GM23338 (cell line): Measurements from ENCODE around the gene SYT13. TPM values are rescaled to one million over a fixed set of nuclear protein-coding genes. Genes with fewer than 3 reads are reported as not detected.

ENCODE experiments used
- ATAC-seq: fragments of 200-7000 bp; cut with Tn5 transposase; 3 replicates; pipeline ENCODE4 v1.9.1; 2020
- DNase-seq: peaks from one replicate; pipeline ENCODE4 v3.0.0-alpha.2; 2015; ENCODE audit warnings: low spot score
- H2AFZ ChIP-seq: fragments of 200-600 bp; sonication (generic); 2 replicates; pipeline ENCODE4 v1.8.0; 2016; ENCODE audit warnings: antibody characterized with exemption, mild to moderate bottlenecking, moderate library complexity
- H3F3A ChIP-seq: fragments of 200-600 bp; sonication (generic); replicated peaks from 2 replicates; pipeline ENCODE4 v1.8.0; 2017; ENCODE audit warnings: antibody characterized with exemption, mixed run types, low read depth
- H3K27ac ChIP-seq: fragments of 200-600 bp; sonication (generic); 2 replicates; pipeline ENCODE4 v1.6.1; 2016; ENCODE audit warnings: low read depth
- H3K27me3 ChIP-seq: fragments of 200-600 bp; sonication (generic); 2 replicates; pipeline ENCODE4 v1.8.0; 2016; ENCODE audit warnings: mild to moderate bottlenecking, mixed run types, moderate library complexity; ENCODE audit not compliant: insufficient read depth
- H3K36me3 ChIP-seq: fragments of 200-600 bp; sonication (generic); 2 replicates; pipeline ENCODE4 v1.8.0; 2016; ENCODE audit warnings: mild to moderate bottlenecking; ENCODE audit not compliant: insufficient read depth
- H3K4me1 ChIP-seq: fragments of 200-600 bp; sonication (generic); 2 replicates; pipeline ENCODE4 v1.8.0; 2016; ENCODE audit warnings: mild to moderate bottlenecking, moderate library complexity; ENCODE audit not compliant: insufficient read depth
- H3K4me2 ChIP-seq: fragments of 200-600 bp; sonication (generic); 2 replicates; pipeline ENCODE4 v1.7.1; 2017; ENCODE audit warnings: mixed run types
- H3K4me3 ChIP-seq: fragments of 200-600 bp; sonication (generic); 2 replicates; pipeline ENCODE4 v1.6.1; 2016; ENCODE audit warnings: mixed run types
- H3K79me2 ChIP-seq: fragments of 200-600 bp; sonication (generic); replicated peaks from 2 replicates; pipeline ENCODE4 v1.8.0; 2017; ENCODE audit warnings: mild to moderate bottlenecking; ENCODE audit not compliant: insufficient read depth
- H3K9me2 ChIP-seq: fragments of 200-600 bp; sonication (generic); 2 replicates; pipeline ENCODE4 v1.8.0; 2017; ENCODE audit not compliant: insufficient read depth
- H4K20me1 ChIP-seq: fragments of 200-600 bp; sonication (generic); replicated peaks from 2 replicates; pipeline ENCODE4 v1.8.0; 2017; ENCODE audit warnings: mild to moderate bottlenecking; ENCODE audit not compliant: insufficient read depth
- H3K27ac Mint-ChIP-seq: 2 replicates; pipeline ENCODE4 v1.8.0; 2020; ENCODE audit warnings: inconsistent platforms, mild to moderate bottlenecking, moderate library complexity, mixed read lengths
- H3K27me3 Mint-ChIP-seq: 3 replicates; pipeline ENCODE4 v1.8.0; 2022; ENCODE audit warnings: low read depth, mild to moderate bottlenecking, moderate library complexity, mixed read lengths, inconsistent platforms; ENCODE audit not compliant: insufficient read depth, poor library complexity
- H3K36me3 Mint-ChIP-seq: 3 replicates; pipeline ENCODE4 v1.8.0; 2021; ENCODE audit warnings: low read depth, mild to moderate bottlenecking, inconsistent platforms, moderate library complexity, mixed read lengths
- H3K4me1 Mint-ChIP-seq: 3 replicates; pipeline ENCODE4 v1.8.0; 2020; ENCODE audit warnings: mild to moderate bottlenecking, inconsistent platforms, mixed read lengths
- H3K4me3 Mint-ChIP-seq: 3 replicates; pipeline ENCODE4 v1.8.0; 2021; ENCODE audit warnings: moderate library complexity, mild to moderate bottlenecking, inconsistent platforms, mixed read lengths
- H3K9me3 Mint-ChIP-seq: 3 replicates; pipeline ENCODE4 v1.8.0; 2020; ENCODE audit warnings: moderate library complexity, mild to moderate bottlenecking, inconsistent platforms, mixed read lengths
- CTCF ChIP-seq, 2 experiments: fragments of 200-600 bp in 1 of 2; sonication (generic) in 1 of 2; conservative IDR thresholded peaks; 2 replicates each; pipeline versions ENCODE4 v1.5.1 to v1.6.1; 2016 to 2017; ENCODE audit warnings: antibody characterized with exemption in 2 of 2, low read depth in 2 of 2, mild to moderate bottlenecking in 2 of 2, moderate library complexity in 1 of 2
- ETS1 ChIP-seq: IDR thresholded peaks from 2 replicates; pipeline ENCODE4 v1.6.1; 2016; ENCODE audit warnings: antibody characterized with exemption
- NANOG ChIP-seq: IDR thresholded peaks from 2 replicates; pipeline ENCODE4 v1.6.1; 2016; ENCODE audit warnings: antibody characterized with exemption, borderline replicate concordance
- POLR2AphosphoS5 ChIP-seq: IDR thresholded peaks from 2 replicates; pipeline ENCODE4 v1.6.1; 2016; ENCODE audit warnings: antibody characterized with exemption, low read depth
- REST ChIP-seq: IDR thresholded peaks from one replicate; pipeline ENCODE4 v1.6.1; 2018; ENCODE audit warnings: antibody characterized with exemption; ENCODE audit not compliant: unreplicated experiment
- ZNF114 ChIP-seq: fragments of 250-450 bp; sonication (Bioruptor Pico); IDR thresholded peaks from 2 replicates; pipeline ENCODE4 v1.5.0; 2020; ENCODE audit warnings: mild to moderate bottlenecking, moderate library complexity
- polyA plus RNA-seq: library from polyadenylated mRNA; unstranded; fragments of >200 nt; fragmentation: Nextera tagmentation; extraction: Ambion mirVana; gene quantifications from 2 replicates; pipeline ENCODE4 v1.2.1, GENCODE V29; 2016
- total RNA-seq: library from RNA; depleted of rRNA; stranded (reverse); fragments of >200 nt; shearing (Covaris generic); gene quantifications from 2 replicates; pipeline ENCODE4 v1.2.3, GENCODE V29; 2014
- TF ChIP-seq, protein P1 (sequence below): fragments of 250-450 bp; sonication (Bioruptor Pico); IDR thresholded peaks from 2 replicates; pipeline ENCODE4 v1.5.0; 2020; ENCODE audit warnings: mild to moderate bottlenecking, moderate library complexity

Gene SYT13
- total and polyA plus RNA-seq, 2 experiments from 2014 or later: 3.4 to 16.3 TPM

DNA sequence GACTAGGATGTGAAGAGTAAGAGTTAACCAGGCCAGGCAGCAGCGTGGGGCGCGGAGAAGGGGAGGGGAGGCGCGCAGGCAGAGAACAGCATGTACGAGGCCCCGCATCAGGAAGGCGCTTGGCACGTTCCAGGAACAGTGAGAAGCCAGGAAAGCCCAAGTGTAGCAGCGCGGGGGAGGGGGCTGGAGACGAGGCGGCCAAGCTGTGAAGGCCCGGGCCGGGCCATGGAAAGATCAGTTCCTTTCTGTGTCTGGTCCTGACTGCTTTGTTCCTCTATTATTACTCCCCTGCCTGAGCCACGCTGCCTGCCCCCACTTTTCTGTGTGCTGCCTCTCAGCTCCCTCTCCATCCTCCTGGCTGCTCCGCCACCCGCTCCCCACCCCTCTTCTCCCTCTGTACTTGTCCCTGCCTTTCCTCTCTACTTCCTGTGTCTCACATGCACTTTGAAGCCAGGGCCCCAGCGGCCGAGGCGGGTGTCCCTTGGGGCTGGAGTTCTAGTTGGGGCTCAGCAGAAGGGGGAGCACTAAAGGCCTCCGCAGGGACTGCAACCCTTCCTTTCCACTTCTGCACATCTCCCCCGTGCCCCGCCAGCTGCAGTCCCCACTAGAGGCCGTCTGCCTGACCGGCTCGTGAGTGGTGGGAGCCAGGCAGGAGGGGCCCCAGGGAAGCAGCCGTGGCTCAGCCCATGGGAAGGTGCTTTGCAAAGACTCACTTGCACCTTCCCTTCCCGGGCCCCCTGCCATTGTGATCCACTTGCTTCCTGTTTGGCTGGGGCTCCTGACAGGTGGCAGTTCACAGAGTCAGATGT is 76.0 kb downstream of the SYT13 start (continued):
- no peak; a peak in 1 of 4 replicates for TF ChIP-seq CTCF (conservative IDR thresholded peaks at IDR 0.05; ENCODE audit: low read depth in 2 of 2)
- no peak for TF ChIP-seq ZNF114 (CRISPR knock-in tag)

GRCh38 chr11:45209000-45209879 is 76.9 kb downstream of the SYT13 start:
- peak; percentile 15 for DNase-seq
- Histone ChIP-seq H3K36me3 (no peaks in the 10 kb centered on the region), H3K79me2 (no peaks in the 10 kb centered on the region), H3K9me2 (no peaks in the 10 kb centered on the region), H4K20me1 (no peaks in the 10 kb centered on the region), H3K4me3 (no peak overlapping the region), H3K4me2 (peak overlapping the region; percentile 65), H3K27ac (no peak overlapping the region), H3F3A (0 out of 2 replicates have a peak, but pooled peaks cover 3% of the 10 kb centered on the region), H3K4me1 (peaks cover 14% of the 10 kb centered on the region), H2AFZ (0 out of 2 replicates have a peak overlapping the region, but pooled peaks have one; percentile 76), H3K27me3 (no peaks in the 10 kb centered on the region)
- peak overlapping the region; percentile 35; the same call in 2 of the 3 replicates for H3K4me3 Mint-ChIP-seq
- H3K36me3 Mint-ChIP-seq: peaks cover 9% of the 10 kb centered on the region; the same call in 2 of the 3 replicates
- no peak for ATAC-seq
- H3K4me1 Mint-ChIP-seq: peaks cover 26% of the 10 kb centered on the region
- peak overlapping the region; percentile 45; the same call in 1 of the 2 replicates for H3K27ac Mint-ChIP-seq
- peaks cover 6% of the 10 kb centered on the region for H3K27me3 Mint-ChIP-seq
- H3K9me3 Mint-ChIP-seq: no peaks in the 10 kb centered on the region
- TF ChIP-seq ETS1 (no peak), POLR2AphosphoS5 (no peak), NANOG (no peak), REST (no peak)
- TF ChIP-seq, protein P1, sequence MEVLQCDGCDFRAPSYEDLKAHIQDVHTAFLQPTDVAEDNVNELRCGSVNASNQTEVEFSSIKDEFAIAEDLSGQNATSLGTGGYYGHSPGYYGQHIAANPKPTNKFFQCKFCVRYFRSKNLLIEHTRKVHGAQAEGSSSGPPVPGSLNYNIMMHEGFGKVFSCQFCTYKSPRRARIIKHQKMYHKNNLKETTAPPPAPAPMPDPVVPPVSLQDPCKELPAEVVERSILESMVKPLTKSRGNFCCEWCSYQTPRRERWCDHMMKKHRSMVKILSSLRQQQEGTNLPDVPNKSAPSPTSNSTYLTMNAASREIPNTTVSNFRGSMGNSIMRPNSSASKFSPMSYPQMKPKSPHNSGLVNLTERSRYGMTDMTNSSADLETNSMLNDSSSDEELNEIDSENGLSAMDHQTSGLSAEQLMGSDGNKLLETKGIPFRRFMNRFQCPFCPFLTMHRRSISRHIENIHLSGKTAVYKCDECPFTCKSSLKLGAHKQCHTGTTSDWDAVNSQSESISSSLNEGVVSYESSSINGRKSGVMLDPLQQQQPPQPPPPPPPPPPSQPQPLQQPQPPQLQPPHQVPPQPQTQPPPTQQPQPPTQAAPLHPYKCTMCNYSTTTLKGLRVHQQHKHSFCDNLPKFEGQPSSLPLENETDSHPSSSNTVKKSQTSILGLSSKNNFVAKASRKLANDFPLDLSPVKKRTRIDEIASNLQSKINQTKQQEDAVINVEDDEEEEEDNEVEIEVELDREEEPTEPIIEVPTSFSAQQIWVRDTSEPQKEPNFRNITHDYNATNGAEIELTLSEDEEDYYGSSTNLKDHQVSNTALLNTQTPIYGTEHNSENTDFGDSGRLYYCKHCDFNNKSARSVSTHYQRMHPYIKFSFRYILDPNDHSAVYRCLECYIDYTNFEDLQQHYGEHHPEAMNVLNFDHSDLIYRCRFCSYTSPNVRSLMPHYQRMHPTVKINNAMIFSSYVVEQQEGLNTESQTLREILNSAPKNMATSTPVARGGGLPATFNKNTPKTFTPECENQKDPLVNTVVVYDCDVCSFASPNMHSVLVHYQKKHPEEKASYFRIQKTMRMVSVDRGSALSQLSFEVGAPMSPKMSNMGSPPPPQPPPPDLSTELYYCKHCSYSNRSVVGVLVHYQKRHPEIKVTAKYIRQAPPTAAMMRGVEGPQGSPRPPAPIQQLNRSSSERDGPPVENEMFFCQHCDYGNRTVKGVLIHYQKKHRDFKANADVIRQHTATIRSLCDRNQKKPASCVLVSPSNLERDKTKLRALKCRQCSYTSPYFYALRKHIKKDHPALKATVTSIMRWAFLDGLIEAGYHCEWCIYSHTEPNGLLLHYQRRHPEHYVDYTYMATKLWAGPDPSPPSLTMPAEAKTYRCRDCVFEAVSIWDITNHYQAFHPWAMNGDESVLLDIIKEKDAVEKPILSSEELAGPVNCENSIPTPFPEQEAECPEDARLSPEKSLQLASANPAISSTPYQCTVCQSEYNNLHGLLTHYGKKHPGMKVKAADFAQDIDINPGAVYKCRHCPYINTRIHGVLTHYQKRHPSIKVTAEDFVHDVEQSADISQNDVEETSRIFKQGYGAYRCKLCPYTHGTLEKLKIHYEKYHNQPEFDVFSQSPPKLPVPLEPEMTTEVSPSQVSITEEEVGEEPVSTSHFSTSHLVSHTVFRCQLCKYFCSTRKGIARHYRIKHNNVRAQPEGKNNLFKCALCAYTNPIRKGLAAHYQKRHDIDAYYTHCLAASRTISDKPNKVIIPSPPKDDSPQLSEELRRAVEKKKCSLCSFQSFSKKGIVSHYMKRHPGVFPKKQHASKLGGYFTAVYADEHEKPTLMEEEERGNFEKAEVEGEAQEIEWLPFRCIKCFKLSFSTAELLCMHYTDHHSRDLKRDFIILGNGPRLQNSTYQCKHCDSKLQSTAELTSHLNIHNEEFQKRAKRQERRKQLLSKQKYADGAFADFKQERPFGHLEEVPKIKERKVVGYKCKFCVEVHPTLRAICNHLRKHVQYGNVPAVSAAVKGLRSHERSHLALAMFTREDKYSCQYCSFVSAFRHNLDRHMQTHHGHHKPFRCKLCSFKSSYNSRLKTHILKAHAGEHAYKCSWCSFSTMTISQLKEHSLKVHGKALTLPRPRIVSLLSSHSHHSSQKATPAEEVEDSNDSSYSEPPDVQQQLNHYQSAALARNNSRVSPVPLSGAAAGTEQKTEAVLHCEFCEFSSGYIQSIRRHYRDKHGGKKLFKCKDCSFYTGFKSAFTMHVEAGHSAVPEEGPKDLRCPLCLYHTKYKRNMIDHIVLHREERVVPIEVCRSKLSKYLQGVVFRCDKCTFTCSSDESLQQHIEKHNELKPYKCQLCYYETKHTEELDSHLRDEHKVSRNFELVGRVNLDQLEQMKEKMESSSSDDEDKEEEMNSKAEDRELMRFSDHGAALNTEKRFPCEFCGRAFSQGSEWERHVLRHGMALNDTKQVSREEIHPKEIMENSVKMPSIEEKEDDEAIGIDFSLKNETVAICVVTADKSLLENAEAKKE (CRISPR knock-in tag): no peak
